Kidney epithelial cell (primary cell): ENCODE measurements around the gene BABAM1. TPM values are rescaled to one million over a fixed set of nuclear protein-coding genes. Genes with fewer than 3 reads are reported as not detected.
"Not testable (repeated sequence)": the region's sequence is repeated elsewhere in the genome, so short reads cannot be mapped to it uniquely, and the experiment has no call there.

ENCODE experiments used
- DNase-seq: peaks from one replicate; pipeline ENCODE4 v3.0.0-alpha.2; 2010; ENCODE audit warnings: low read depth
- H3K27me3 ChIP-seq: 2 replicates; pipeline ENCODE4 v1.6.0; 2011; ENCODE audit warnings: low read length; ENCODE audit not compliant: control insufficient read depth, insufficient read depth
- H3K36me3 ChIP-seq: 2 replicates; pipeline ENCODE4 v1.5.1; 2011; ENCODE audit warnings: low read length; ENCODE audit not compliant: control insufficient read depth, insufficient read depth
- H3K4me3 ChIP-seq: 2 replicates; pipeline ENCODE4 v1.5.1; 2011; ENCODE audit warnings: low read depth, mild to moderate bottlenecking, control low read depth, low read length
- CTCF ChIP-seq: IDR thresholded peaks from 2 replicates; pipeline ENCODE4 v1.5.1; 2011; ENCODE audit warnings: mild to moderate bottlenecking, moderate library complexity, low read length, control low read depth, inconsistent platforms; ENCODE audit not compliant: insufficient read depth, poor library complexity, severe bottlenecking
- total RNA-seq: library from RNA; depleted of rRNA; stranded (reverse); fragments of >200 nt; gene quantifications from 2 replicates; pipeline ENCODE4 v1.2.3, GENCODE V29; 2015

Gene BABAM1
- total RNA-seq, 1 donor from 2014 or later, result 101 TPM

- Histone ChIP-seq H3K27me3 (no peaks in the 10 kb centered on the region), H3K36me3 (peaks cover 2% of the 10 kb centered on the region)
- no peak for TF ChIP-seq CTCF
These were observed 3.3 kb upstream of the BABAM1 start for GRCh38 chr19:17263712-17264640.

GRCh38 chr19:17264641-17264979, 2.6 kb upstream of the BABAM1 start, which contains the start of gene USHBP1:
USHBP1 (minus strand) TSS chr19:17264745; CDS start chr19:17264299, 446 bp downstream.
- H3K27me3 ChIP-seq, result no peaks in the 10 kb centered on the region
- TF ChIP-seq CTCF, result no peak
- DNase-seq, result no peak
- H3K36me3 ChIP-seq, result peaks cover 2% of the 10 kb centered on the region
- no peak within 1 kb of the TSS for H3K4me3 ChIP-seq

More at GRCh38 chr19:17263712-17264640, 3.3 kb upstream of the BABAM1 start:
- no peak overlapping the region for H3K4me3 ChIP-seq
- no peak for DNase-seq

GRCh38 chr19:17266026-17266425, 1.2 kb upstream of the BABAM1 start:
- Histone ChIP-seq H3K36me3 (peaks cover 2% of the 10 kb centered on the region), H3K4me3 (no peak overlapping the region), H3K27me3 (no peaks in the 10 kb centered on the region)
- DNase-seq, result no peak
- TF ChIP-seq CTCF, result no peak

GRCh38 chr19:17266589-17266974, 661 bp upstream of the BABAM1 start:
- H3K27me3 ChIP-seq, result no peaks in the 10 kb centered on the region
- TF ChIP-seq CTCF, result no peak

GRCh38 chr19:17268754-17269153, 1.5 kb downstream of the BABAM1 start:
- Histone ChIP-seq H3K36me3 (peaks cover 5% of the 10 kb centered on the region), H3K27me3 (no peaks in the 10 kb centered on the region), H3K4me3 (no peak overlapping the region)
- no peak for TF ChIP-seq CTCF
- no peak for DNase-seq

More at GRCh38 chr19:17266589-17266974, 661 bp upstream of the BABAM1 start:
- no peak for DNase-seq
- no peak overlapping the region for H3K4me3 ChIP-seq
- peaks cover 4% of the 10 kb centered on the region for H3K36me3 ChIP-seq

- not testable (repeated sequence) for DNase-seq, H3K4me3 ChIP-seq, H3K27me3 ChIP-seq, H3K36me3 ChIP-seq
These were observed 7.6 kb downstream of the BABAM1 start for GRCh38 chr19:17274892-17275291.
